Bronchus fibroblast of lung (primary cell): ENCODE data around the gene ADAM12. TPM values are rescaled to one million over a fixed set of nuclear protein-coding genes. Genes with fewer than 3 reads are reported as not detected.

Experiments used
- total RNA-seq: library from RNA; depleted of rRNA; stranded (reverse); fragments of >200 nt; gene quantifications from 2 replicates; pipeline ENCODE4 v1.2.3, GENCODE V29; 2015

Gene ADAM12, protein sequence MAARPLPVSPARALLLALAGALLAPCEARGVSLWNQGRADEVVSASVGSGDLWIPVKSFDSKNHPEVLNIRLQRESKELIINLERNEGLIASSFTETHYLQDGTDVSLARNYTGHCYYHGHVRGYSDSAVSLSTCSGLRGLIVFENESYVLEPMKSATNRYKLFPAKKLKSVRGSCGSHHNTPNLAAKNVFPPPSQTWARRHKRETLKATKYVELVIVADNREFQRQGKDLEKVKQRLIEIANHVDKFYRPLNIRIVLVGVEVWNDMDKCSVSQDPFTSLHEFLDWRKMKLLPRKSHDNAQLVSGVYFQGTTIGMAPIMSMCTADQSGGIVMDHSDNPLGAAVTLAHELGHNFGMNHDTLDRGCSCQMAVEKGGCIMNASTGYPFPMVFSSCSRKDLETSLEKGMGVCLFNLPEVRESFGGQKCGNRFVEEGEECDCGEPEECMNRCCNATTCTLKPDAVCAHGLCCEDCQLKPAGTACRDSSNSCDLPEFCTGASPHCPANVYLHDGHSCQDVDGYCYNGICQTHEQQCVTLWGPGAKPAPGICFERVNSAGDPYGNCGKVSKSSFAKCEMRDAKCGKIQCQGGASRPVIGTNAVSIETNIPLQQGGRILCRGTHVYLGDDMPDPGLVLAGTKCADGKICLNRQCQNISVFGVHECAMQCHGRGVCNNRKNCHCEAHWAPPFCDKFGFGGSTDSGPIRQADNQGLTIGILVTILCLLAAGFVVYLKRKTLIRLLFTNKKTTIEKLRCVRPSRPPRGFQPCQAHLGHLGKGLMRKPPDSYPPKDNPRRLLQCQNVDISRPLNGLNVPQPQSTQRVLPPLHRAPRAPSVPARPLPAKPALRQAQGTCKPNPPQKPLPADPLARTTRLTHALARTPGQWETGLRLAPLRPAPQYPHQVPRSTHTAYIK
- 2.7 and 2.9 TPM in 2 replicates for total RNA-seq

GRCh38 chr10:126387931-126388911, at the start of gene ADAM12:
TSS of gene ADAM12 (minus strand) at chr10:126388477. CDS start at chr10:126388145, 332 bp downstream.

